LNCAP (cell line): ENCODE results near the gene FARS2.

Experiments used
- TF ChIP-seq, protein P1 (sequence below): fragments of 450-650 bp; IDR thresholded peaks from 2 replicates; pipeline ENCODE4 v1.5.1; 2017; ENCODE audit warnings: mild to moderate bottlenecking

FARS2 gene

GRCh38 chr6:5559651-5560050, 298.3 kb downstream of the FARS2 start:
- TF ChIP-seq, protein P1, sequence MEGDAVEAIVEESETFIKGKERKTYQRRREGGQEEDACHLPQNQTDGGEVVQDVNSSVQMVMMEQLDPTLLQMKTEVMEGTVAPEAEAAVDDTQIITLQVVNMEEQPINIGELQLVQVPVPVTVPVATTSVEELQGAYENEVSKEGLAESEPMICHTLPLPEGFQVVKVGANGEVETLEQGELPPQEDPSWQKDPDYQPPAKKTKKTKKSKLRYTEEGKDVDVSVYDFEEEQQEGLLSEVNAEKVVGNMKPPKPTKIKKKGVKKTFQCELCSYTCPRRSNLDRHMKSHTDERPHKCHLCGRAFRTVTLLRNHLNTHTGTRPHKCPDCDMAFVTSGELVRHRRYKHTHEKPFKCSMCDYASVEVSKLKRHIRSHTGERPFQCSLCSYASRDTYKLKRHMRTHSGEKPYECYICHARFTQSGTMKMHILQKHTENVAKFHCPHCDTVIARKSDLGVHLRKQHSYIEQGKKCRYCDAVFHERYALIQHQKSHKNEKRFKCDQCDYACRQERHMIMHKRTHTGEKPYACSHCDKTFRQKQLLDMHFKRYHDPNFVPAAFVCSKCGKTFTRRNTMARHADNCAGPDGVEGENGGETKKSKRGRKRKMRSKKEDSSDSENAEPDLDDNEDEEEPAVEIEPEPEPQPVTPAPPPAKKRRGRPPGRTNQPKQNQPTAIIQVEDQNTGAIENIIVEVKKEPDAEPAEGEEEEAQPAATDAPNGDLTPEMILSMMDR = no peak

DNA sequence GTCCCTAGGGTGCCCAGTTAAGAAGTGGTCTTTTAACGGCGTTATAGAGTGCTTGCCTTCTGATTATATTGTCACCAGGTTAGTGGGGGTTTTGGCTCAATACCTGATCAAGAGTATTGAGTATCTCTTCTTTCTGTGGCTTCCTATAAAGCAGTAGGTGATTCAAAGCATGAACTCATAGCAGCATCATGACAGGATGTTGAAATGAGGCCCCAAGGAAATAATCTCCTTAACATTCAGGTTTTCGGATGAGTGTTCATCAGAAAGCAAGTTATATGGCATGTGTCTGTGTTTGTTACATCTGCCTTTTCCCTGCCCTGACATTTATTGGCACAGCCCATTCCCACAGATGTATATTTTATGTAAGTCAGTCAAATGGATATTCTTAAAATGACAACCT, 301.0 kb downstream of the FARS2 start:
- TF ChIP-seq, protein P1 = no peak

- TF ChIP-seq, protein P1 = no peak
Measured at GRCh38 chr6:5563086-5563485, 301.8 kb downstream of the FARS2 start.

GRCh38 chr6:5565971-5566370, 304.7 kb downstream of the FARS2 start:
- TF ChIP-seq, protein P1 = no peak

GRCh38 chr6:5566718-5567117, 305.4 kb downstream of the FARS2 start:
- TF ChIP-seq, protein P1 = no peak

DNA sequence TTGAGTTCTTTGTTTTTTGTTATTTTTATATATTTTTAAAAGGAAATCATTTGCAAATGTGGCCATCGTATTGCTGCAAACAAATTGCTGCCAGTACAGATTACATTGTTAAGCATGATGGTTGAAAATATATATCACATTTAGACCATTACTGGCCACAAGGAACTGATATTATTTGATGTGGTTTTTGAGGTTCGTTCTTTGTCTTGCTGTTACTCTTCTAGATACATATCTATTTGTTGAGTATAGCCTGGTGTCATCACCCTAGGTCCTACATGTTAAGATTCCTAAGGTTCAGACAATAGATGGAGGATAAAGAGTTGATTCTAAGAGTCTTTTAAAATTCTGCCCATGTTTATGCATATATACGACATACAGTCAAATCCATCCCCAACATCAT, 306.0 kb downstream of the FARS2 start:
- TF ChIP-seq, protein P1 = no peak

- TF ChIP-seq, protein P1 = no peak
Measured at GRCh38 chr6:5567890-5568289, 306.6 kb downstream of the FARS2 start.

GRCh38 chr6:5569491-5569890, 308.2 kb downstream of the FARS2 start:
- TF ChIP-seq, protein P1 = no peak
